H1 (cell line): Measurements from ENCODE around the gene LDLR. TPM values are rescaled to one million over a fixed set of nuclear protein-coding genes. Genes with fewer than 3 reads are reported as not detected.

Source experiments
- CTCF ChIA-PET: fragments of 300-600 bp; sonication (Branson Sonifier 250); formaldehyde crosslinking; loops from one replicate; lab custom pipeline; 2021; ENCODE audit not compliant: partially characterized antibody; lab: Charles Lee
- POLR2A ChIA-PET: fragments of 300-600 bp; sonication (Branson Sonifier 250); formaldehyde crosslinking; loops from one replicate; lab custom pipeline; 2021; ENCODE audit warnings: inconsistent platforms; ENCODE audit not compliant: partially characterized antibody; lab: Charles Lee
- DNase-seq, 2 experiments: peaks; one replicate each; pipeline versions ENCODE4 v3.0.0 to v3.0.0-alpha.2; 2010 to 2022; ENCODE audit warnings: low spot score in 2 of 2, low read depth in 1 of 2, mixed read lengths in 1 of 2
- FAIRE-seq: peaks from 2 replicates; lab custom pipeline; 2011; peaks lifted over from hg19 to GRCh38; lab: Jason Lieb, UNC
- H2AFZ ChIP-seq: 2 replicates; pipeline ENCODE4 v1.8.1; 2012; ENCODE audit warnings: low read length, inconsistent platforms
- H2AK5ac ChIP-seq: 2 replicates; pipeline ENCODE4 v1.6.1; 2013; ENCODE audit warnings: low read depth, low read length
- H2BK120ac ChIP-seq: replicated peaks from 2 replicates; pipeline ENCODE3; 2013; ENCODE audit warnings: low read depth, low read length, inconsistent platforms
- H2BK12ac ChIP-seq: 2 replicates; pipeline ENCODE4 v1.6.1; 2013; ENCODE audit warnings: low read depth, low read length
- H2BK15ac ChIP-seq: 2 replicates; pipeline ENCODE4 v1.6.1; 2013; ENCODE audit warnings: low read length
- H2BK20ac ChIP-seq: 2 replicates; pipeline ENCODE4 v1.6.1; 2013; ENCODE audit warnings: low read length
- H2BK5ac ChIP-seq: 2 replicates; pipeline ENCODE4 v1.6.1; 2013; ENCODE audit warnings: low read depth, low read length
- H3K14ac ChIP-seq: 2 replicates; pipeline ENCODE4 v1.6.1; 2013; ENCODE audit warnings: inconsistent platforms; ENCODE audit not compliant: insufficient read length
- H3K18ac ChIP-seq: 2 replicates; pipeline ENCODE4 v1.6.1; 2013; ENCODE audit warnings: low read length; ENCODE audit errors: extremely low read depth
- H3K23ac ChIP-seq: 2 replicates; pipeline ENCODE4 v1.6.1; 2013; ENCODE audit warnings: inconsistent platforms; ENCODE audit not compliant: insufficient read length
- H3K23me2 ChIP-seq: 2 replicates; pipeline ENCODE4 v1.6.1; 2013; ENCODE audit warnings: low read depth, low read length
- H3K27ac ChIP-seq: 2 replicates; pipeline ENCODE4 v1.6.1; 2011; ENCODE audit warnings: low read depth, low read length, inconsistent platforms
- H3K27me3 ChIP-seq, 4 experiments: replicated peaks in 1 of 4; 1 replicate in 1 of 4; 2 replicates in 3 of 4; pipeline versions ENCODE4 v1.6.1 to v1.8.1; 2011 to 2013; ENCODE audit warnings: low read length in 3 of 4, mild to moderate bottlenecking in 3 of 4, inconsistent platforms in 2 of 4, mixed read lengths in 2 of 4, moderate library complexity in 1 of 4; ENCODE audit not compliant: control insufficient read depth in 3 of 4, insufficient read depth in 3 of 4; ENCODE audit errors: extremely low read depth in 1 of 4
- H3K36me3 ChIP-seq, 4 experiments: 2 replicates each; pipeline versions ENCODE4 v1.6.1 to v1.8.1; 2011 to 2013; ENCODE audit warnings: mild to moderate bottlenecking in 4 of 4, low read length in 3 of 4, moderate library complexity in 2 of 4, control low read depth in 1 of 4, inconsistent platforms in 1 of 4; ENCODE audit not compliant: insufficient read depth in 4 of 4, control insufficient read depth in 2 of 4
- H3K4ac ChIP-seq: replicated peaks from 2 replicates; pipeline ENCODE3; 2013; ENCODE audit warnings: low read length, low read depth, mixed read lengths, inconsistent platforms; ENCODE audit not compliant: insufficient read length
- H3K4me1 ChIP-seq, 4 experiments: replicated peaks in 1 of 4; 1 replicate in 1 of 4; 2 replicates in 3 of 4; pipeline versions ENCODE4 v1.6.1 to v1.8.1; 2011 to 2013; ENCODE audit warnings: low read length in 3 of 4, inconsistent platforms in 2 of 4, mixed read lengths in 1 of 4; ENCODE audit not compliant: insufficient read depth in 4 of 4, control insufficient read depth in 3 of 4
- H3K4me2 ChIP-seq, 2 experiments: 2 replicates each; pipeline versions ENCODE4 v1.6.1 to v1.8.1; 2011 to 2013; ENCODE audit warnings: low read depth in 2 of 2, low read length in 2 of 2, control low read depth in 1 of 2, inconsistent platforms in 1 of 2, mild to moderate bottlenecking in 1 of 2; ENCODE audit not compliant: insufficient read depth in 1 of 2
- H3K4me3 ChIP-seq, 4 experiments: fragments of 200-600, 300-600 bp in 1 of 4; sonication (generic), shearing (Covaris generic), sonication (Bioruptor Twin) in 1 of 4; 2 replicates each; pipeline versions ENCODE4 v1.5.1 to v1.8.1; 2011 to 2016; ENCODE audit warnings: low read length in 4 of 4, low read depth in 3 of 4, control low read depth in 2 of 4, inconsistent platforms in 2 of 4, mild to moderate bottlenecking in 2 of 4, mixed read lengths in 1 of 4, moderate library complexity in 1 of 4; ENCODE audit not compliant: insufficient read depth in 2 of 4; ENCODE audit errors: extremely low read depth in 1 of 4
- H3K56ac ChIP-seq: replicated peaks from 2 replicates; pipeline ENCODE3; 2013; ENCODE audit warnings: low read depth, mild to moderate bottlenecking, mixed read lengths, low read length, inconsistent platforms; ENCODE audit not compliant: insufficient read length
- H3K79me1 ChIP-seq: 2 replicates; pipeline ENCODE4 v1.6.1; 2013; ENCODE audit warnings: low read depth, low read length, control low read depth
- H3K79me2 ChIP-seq, 2 experiments: 2 replicates each; pipeline versions ENCODE4 v1.6.1 to v1.8.1; 2012 to 2013; ENCODE audit warnings: low read length in 2 of 2, mild to moderate bottlenecking in 2 of 2, inconsistent platforms in 1 of 2; ENCODE audit not compliant: insufficient read depth in 2 of 2, control insufficient read depth in 1 of 2
- H3K9ac ChIP-seq, 4 experiments: replicated peaks in 1 of 4; 1 replicate in 1 of 4; 2 replicates in 3 of 4; pipeline versions ENCODE4 v1.6.1 to v1.8.1; 2011 to 2013; ENCODE audit warnings: low read depth in 3 of 4, low read length in 3 of 4, control low read depth in 2 of 4, mild to moderate bottlenecking in 2 of 4, moderate library complexity in 2 of 4, inconsistent platforms in 1 of 4; ENCODE audit errors: extremely low read depth in 1 of 4
- H3K9me3 ChIP-seq, 2 experiments: 2 replicates each; pipeline versions ENCODE4 v1.6.1 to v1.8.1; 2012 to 2013; ENCODE audit warnings: mild to moderate bottlenecking in 2 of 2, moderate library complexity in 2 of 2, control low read depth in 1 of 2, inconsistent platforms in 1 of 2, low read depth in 1 of 2, low read length in 1 of 2, mixed read lengths in 1 of 2; ENCODE audit not compliant: insufficient read depth in 2 of 2
- H4K20me1 ChIP-seq, 2 experiments: replicated peaks in 1 of 2; 2 replicates each; pipeline versions ENCODE3 to v1.8.1; 2011 to 2013; ENCODE audit warnings: inconsistent platforms in 2 of 2, low read length in 2 of 2, mild to moderate bottlenecking in 1 of 2; ENCODE audit not compliant: insufficient read depth in 2 of 2, control insufficient read depth in 1 of 2
- H4K5ac ChIP-seq: 2 replicates; pipeline ENCODE4 v1.6.1; 2013; ENCODE audit warnings: low read length, low read depth, mixed read lengths, inconsistent platforms; ENCODE audit not compliant: insufficient read length
- H4K8ac ChIP-seq: 2 replicates; pipeline ENCODE4 v1.8.0; 2013; ENCODE audit warnings: mild to moderate bottlenecking, moderate library complexity, low read length, inconsistent platforms; ENCODE audit not compliant: insufficient read depth; ENCODE audit errors: extremely low read depth
- H4K91ac ChIP-seq: replicated peaks from 2 replicates; pipeline ENCODE3; 2013; ENCODE audit warnings: low read length, mixed read lengths, inconsistent platforms; ENCODE audit not compliant: insufficient read length
- ATF2 ChIP-seq: IDR thresholded peaks from 2 replicates; pipeline ENCODE4 v1.6.1; 2012; ENCODE audit warnings: low read length, inconsistent platforms
- JUN ChIP-seq: IDR thresholded peaks from 2 replicates; pipeline ENCODE4 v1.6.1; 2011; ENCODE audit warnings: low read depth, mild to moderate bottlenecking, improper control_type of control experiment, low read length
- NRF1 ChIP-seq: IDR thresholded peaks from 2 replicates; pipeline ENCODE4 v1.6.1; 2011; ENCODE audit warnings: mild to moderate bottlenecking, low read depth, low read length, improper control_type of control experiment
- POLR2A ChIP-seq, 2 experiments: IDR thresholded peaks; 1 replicate in 1 of 2; 2 replicates in 1 of 2; pipeline ENCODE4 v1.6.1; 2011; ENCODE audit warnings: low read depth in 2 of 2, low read length in 2 of 2, mild to moderate bottlenecking in 2 of 2; ENCODE audit errors: control extremely low read depth in 1 of 2
- RAD21 ChIP-seq, 2 experiments: IDR thresholded peaks in 1 of 2; conservative IDR thresholded peaks in 1 of 2; 2 replicates each; pipeline ENCODE4 v1.6.1; 2011; ENCODE audit warnings: low read depth in 2 of 2, low read length in 2 of 2, improper control_type of control experiment in 1 of 2, inconsistent platforms in 1 of 2, mild to moderate bottlenecking in 1 of 2, moderate library complexity in 1 of 2
- RBBP5 ChIP-seq: IDR thresholded peaks from 2 replicates; pipeline ENCODE4 v1.7.1; 2012; ENCODE audit warnings: low read depth, mild to moderate bottlenecking, inconsistent platforms, low read length, moderate library complexity, borderline replicate concordance
- RFX5 ChIP-seq: IDR thresholded peaks from 2 replicates; pipeline ENCODE4 v1.6.1; 2011; ENCODE audit warnings: low read depth, low read length, improper control_type of control experiment, borderline replicate concordance
- SIRT6 ChIP-seq: IDR thresholded peaks from one replicate; pipeline ENCODE4 v1.7.1; 2012; ENCODE audit warnings: low read length, inconsistent platforms
- SP4 ChIP-seq: IDR thresholded peaks from 2 replicates; pipeline ENCODE4 v1.6.1; 2012; ENCODE audit warnings: low read length, inconsistent platforms
- SUZ12 ChIP-seq: fragments of 200-600 bp; sonication (generic); IDR thresholded peaks from 2 replicates; pipeline ENCODE4 v1.6.1; 2012; ENCODE audit warnings: mild to moderate bottlenecking, inconsistent platforms, low read length, moderate library complexity, mixed read lengths
- TAF7 ChIP-seq: optimal IDR thresholded peaks from 2 replicates; pipeline ENCODE3; 2011; ENCODE audit warnings: low read depth, mild to moderate bottlenecking, inconsistent platforms, low read length, moderate library complexity, borderline replicate concordance
- TBP ChIP-seq: IDR thresholded peaks from 2 replicates; pipeline ENCODE4 v1.6.1; 2011; ENCODE audit warnings: low read depth, low read length, improper control_type of control experiment
- TCF12 ChIP-seq: IDR thresholded peaks from 2 replicates; pipeline ENCODE4 v1.6.1; 2011; ENCODE audit warnings: low read depth, mild to moderate bottlenecking, low read length
- WGBS, 2 experiments: shearing (Covaris generic) in 1 of 2; methylation state at CpG; one replicate each; pipeline versions ENCODE4 v1.1.6 to v1.1.7; 2013 to 2015; ENCODE audit warnings: low lambda C conversion rate in 2 of 2, mixed read lengths in 2 of 2, inconsistent platforms in 1 of 2, low coverage in 1 of 2, missing lambda C conversion rate in 1 of 2; ENCODE audit not compliant: insufficient replicate concordance in 2 of 2, insufficient coverage in 1 of 2, insufficient read length in 1 of 2; ENCODE audit errors: extremely low coverage in 1 of 2, missing lambda C conversion rate in 1 of 2; 5-methylcytosine and 5-hydroxymethylcytosine counted together
- polyA plus RNA-seq, 7 experiments: library from polyadenylated mRNA; depleted of rRNA in 3 of 7; stranded (reverse) in 5 of 7; unstranded in 2 of 7; fragments of >200 nt in 5 of 7; fragments of 200-250 nt in 2 of 7; gene quantifications; 1 replicate in 5 of 7; 2 replicates in 1 of 7; 4 replicates in 1 of 7; pipeline versions ENCODE4 v1.2.1 to v1.2.3, GENCODE V29; 2011 to 2013; ENCODE audit warnings: missing spikeins in 2 of 7, mixed read lengths in 2 of 7
- total RNA-seq: library from RNA; stranded (reverse); fragmentation: NEBNext Ultra II Directional; extraction: Animal tissue kit (Norgen Biotek cat#: 25700); gene quantifications from 2 replicates; pipeline ENCODE4 v1.2.1, GENCODE V29; 2021

LDLR gene
- total and polyA plus RNA-seq, 2 of the 8 experiments (the other 6 are each of a cell fraction or from before 2014, with no cell fraction given), result 70.1 to 118 TPM

GRCh38 chr19:11111771-11112144 is 22.5 kb downstream of the LDLR start:
- no peak overlapping the region for H2BK20ac ChIP-seq
- ChIA-PET CTCF (interaction anchor here (0.5 to 5.1 kb wide), 5 partner anchors 15 to 1551 kb away, joined by 3 to 21 read pairs (median 4); no protein-coding TSS in a partner anchor), POLR2A (no interaction called here)
- H3K4me1 ChIP-seq, result no peaks in the 10 kb centered on the region
- H4K91ac ChIP-seq, result no peak overlapping the region
- H3K56ac ChIP-seq, result no peak overlapping the region
- no peak overlapping the region for H4K8ac ChIP-seq
- no peaks in the 10 kb centered on the region for H3K27me3 ChIP-seq
- no peak for TF ChIP-seq TAF7
- TF ChIP-seq TBP, result no peak
- no peak for TF ChIP-seq JUN
- TF ChIP-seq SUZ12, result no peak
- no peak for TF ChIP-seq POLR2A (IDR thresholded peaks at IDR 0.05; ENCODE audit: control extremely low read depth in 1 of 2, low read depth in 2 of 2, low read length in 2 of 2)
- no peak for TF ChIP-seq TCF12
- no peak for TF ChIP-seq NRF1
- no peak for TF ChIP-seq SIRT6
- no peak for TF ChIP-seq SP4
- TF ChIP-seq ATF2, result no peak
- no peak for TF ChIP-seq RBBP5
- no peak for TF ChIP-seq RFX5
- no peak for TF ChIP-seq RAD21 (IDR thresholded peaks at IDR 0.05 in 1 of 2, conservative IDR thresholded peaks at IDR 0.05 in 1 of 2; ENCODE audit: low read depth in 2 of 2, low read length in 2 of 2)
- H2AK5ac ChIP-seq, result no peak overlapping the region
- no peak overlapping the region for H2AFZ ChIP-seq
- no peak overlapping the region for H3K27ac ChIP-seq
- H3K4me2 ChIP-seq, result no peak overlapping the region
- H2BK15ac ChIP-seq, result no peak overlapping the region
- no peak overlapping the region for H4K5ac ChIP-seq
- no peak for FAIRE-seq
- 95% methylated on average over 5 of the region's 8 CpGs; no CpG with 5 or more reads in 1 of the 2 experiments for WGBS, 2 experiments
- no peaks in the 10 kb centered on the region for H3K9me3 ChIP-seq
- H3K14ac ChIP-seq, result no peak overlapping the region
- no peak for DNase-seq
- no peak overlapping the region for H2BK5ac ChIP-seq
- no peaks in the 10 kb centered on the region for H3K23me2 ChIP-seq
- peaks cover 10 to 30% of the 10 kb centered on the region in 2 experiments for H4K20me1 ChIP-seq
- no peak overlapping the region for H3K4me3 ChIP-seq
- H3K18ac ChIP-seq, result no peak overlapping the region
- H3K9ac ChIP-seq, result no peak overlapping the region
- H3K79me1 ChIP-seq, result no peaks in the 10 kb centered on the region; the same call in 1 of the 2 replicates
- H2BK120ac ChIP-seq, result no peak overlapping the region
- H3K4ac ChIP-seq, result no peak overlapping the region
- peaks cover 50 to 95% (median 83%) of the 10 kb centered on the region in 4 experiments for H3K36me3 ChIP-seq
- H3K23ac ChIP-seq, result no peak overlapping the region
- no peaks in the 10 kb centered on the region; a peak in 1 of 4 replicates for H3K79me2 ChIP-seq
- H2BK12ac ChIP-seq, result no peak overlapping the region
